Immature natural killer cell (primary cell): ENCODE data around the gene IFNAR2. TPM values are rescaled to one million over a fixed set of nuclear protein-coding genes. Genes with fewer than 3 reads are reported as not detected.
"Not testable (repeated sequence)": the region's sequence is repeated elsewhere in the genome, so short reads cannot be mapped to it uniquely, and the experiment has no call there.

Experiments used
- DNase-seq, 3 donors: peaks; one replicate each; pipeline ENCODE4 v3.0.0; 2022; ENCODE audit warnings: mixed read lengths in 1 of 3
- H3K27ac Mint-ChIP-seq, 6 donors: one replicate each; pipeline ENCODE4 v1.8.0; 2020; ENCODE audit warnings: mixed read lengths in 6 of 6, mild to moderate bottlenecking in 5 of 6, inconsistent platforms in 4 of 6, moderate library complexity in 3 of 6
- H3K27me3 Mint-ChIP-seq, 3 donors: one replicate each; pipeline ENCODE4 v1.8.0; 2020 to 2021; ENCODE audit warnings: low read depth in 3 of 3, mild to moderate bottlenecking in 3 of 3, mixed read lengths in 3 of 3, moderate library complexity in 3 of 3, inconsistent platforms in 1 of 3
- H3K36me3 Mint-ChIP-seq, 3 donors: one replicate each; pipeline ENCODE4 v1.8.0; 2020; ENCODE audit warnings: mixed read lengths in 3 of 3, inconsistent platforms in 2 of 3, mild to moderate bottlenecking in 2 of 3
- H3K4me1 Mint-ChIP-seq, 2 donors: one replicate each; pipeline ENCODE4 v1.8.0; 2020; ENCODE audit warnings: inconsistent platforms in 2 of 2, mild to moderate bottlenecking in 2 of 2, mixed read lengths in 2 of 2, moderate library complexity in 1 of 2
- H3K4me3 Mint-ChIP-seq, 5 donors: one replicate each; pipeline ENCODE4 v1.8.0; 2020; ENCODE audit warnings: mild to moderate bottlenecking in 5 of 5, mixed read lengths in 5 of 5, inconsistent platforms in 3 of 5, moderate library complexity in 3 of 5
- H3K9me3 Mint-ChIP-seq, 6 donors: one replicate each; pipeline ENCODE4 v1.8.0; 2020; ENCODE audit warnings: mild to moderate bottlenecking in 6 of 6, mixed read lengths in 6 of 6, inconsistent platforms in 4 of 6, moderate library complexity in 3 of 6
- polyA plus RNA-seq, 3 donors: library from polyadenylated mRNA; unstranded; fragments of 300-500 nt; fragmentation: Illumina TruSeq; gene quantifications; one replicate each; pipeline ENCODE4 v1.2.3, GENCODE V29; 2021

Gene IFNAR2
- polyA plus RNA-seq, 3 donors from 2014 or later = 76.8 to 111 (median 87.9) TPM

GRCh38 chr21:33239559-33240127 lies 9.9 kb downstream of the IFNAR2 start:
- H3K4me3 Mint-ChIP-seq = peak overlapping the region; percentile 64 to 86 (median 74)

GRCh38 chr21:33240404-33240803 lies 10.7 kb downstream of the IFNAR2 start:
- H3K27ac Mint-ChIP-seq = peak overlapping the region; percentile 77 to 93 (median 87)
- H3K4me1 Mint-ChIP-seq = peaks cover 93 to 94% of the 10 kb centered on the region in 2 donors
- H3K9me3 Mint-ChIP-seq = no peaks in the 10 kb centered on the region
- peak overlapping the region; percentile 43 to 73 (median 64) for H3K4me3 Mint-ChIP-seq
- DNase-seq = no peak
- peaks cover 17 to 27% (median 19%) of the 10 kb centered on the region in 3 donors for H3K36me3 Mint-ChIP-seq
- H3K27me3 Mint-ChIP-seq = peaks cover 0 to 5% (median 0%) of the 10 kb centered on the region in 3 donors

More at GRCh38 chr21:33239559-33240127, 9.9 kb downstream of the IFNAR2 start:
- DNase-seq, H3K9me3 Mint-ChIP-seq, H3K27me3 Mint-ChIP-seq: not testable (repeated sequence)
- peaks cover 11 to 21% (median 12%) of the 10 kb centered on the region in 3 donors for H3K36me3 Mint-ChIP-seq
- peaks cover 93 to 94% of the 10 kb centered on the region in 2 donors for H3K4me1 Mint-ChIP-seq
- H3K27ac Mint-ChIP-seq = peak overlapping the region; percentile 91 to 95 (median 93)

GRCh38 chr21:33241846-33242245 lies 12.1 kb downstream of the IFNAR2 start:
- Mint-ChIP-seq H3K36me3 (peaks cover 29 to 37% (median 30%) of the 10 kb centered on the region in 3 donors), H3K27ac (peak overlapping the region; percentile 86 to 91 (median 88)), H3K27me3 (peaks cover 0 to 5% (median 0%) of the 10 kb centered on the region in 3 donors), H3K9me3 (no peaks in the 10 kb centered on the region), H3K4me1 (peaks cover 90 to 94% of the 10 kb centered on the region in 2 donors), H3K4me3 (peak overlapping the region; percentile 27 to 72 (median 67))
- no peak for DNase-seq

- not testable (repeated sequence) for DNase-seq, H3K9me3 Mint-ChIP-seq, H3K27me3 Mint-ChIP-seq
- Mint-ChIP-seq H3K4me1 (peaks cover 89 to 94% of the 10 kb centered on the region in 2 donors), H3K36me3 (peaks cover 36 to 44% (median 38%) of the 10 kb centered on the region in 3 donors), H3K27ac (peak overlapping the region in 4 of 6 donors; percentile 32 to 95 (median 80)), H3K4me3 (peak overlapping the region in 2 of 5 donors; percentile 9 to 71)
Observed at GRCh38 chr21:33242846-33243245, 13.1 kb downstream of the IFNAR2 start.

GRCh38 chr21:33244082-33244778 lies 14.5 kb downstream of the IFNAR2 start:
- Mint-ChIP-seq H3K9me3 (no peaks in the 10 kb centered on the region), H3K36me3 (peaks cover 38 to 57% (median 41%) of the 10 kb centered on the region in 3 donors), H3K27ac (peak overlapping the region; percentile 77 to 95 (median 89)), H3K27me3 (peaks cover 0 to 2% (median 1%) of the 10 kb centered on the region in 3 donors), H3K4me3 (peak overlapping the region; percentile 63 to 83 (median 74)), H3K4me1 (peaks cover 84 to 94% of the 10 kb centered on the region in 2 donors)
- DNase-seq = peak in 1 of 3 donors; percentile 29

GRCh38 chr21:33244779-33245105 lies 15.0 kb downstream of the IFNAR2 start:
- H3K4me1 Mint-ChIP-seq = peaks cover 85 to 94% of the 10 kb centered on the region in 2 donors
- no peaks in the 10 kb centered on the region for H3K9me3 Mint-ChIP-seq
- H3K4me3 Mint-ChIP-seq = peak overlapping the region; percentile 63 to 83 (median 74)
- peaks cover 0 to 2% (median 1%) of the 10 kb centered on the region in 3 donors for H3K27me3 Mint-ChIP-seq
- peaks cover 42 to 61% (median 45%) of the 10 kb centered on the region in 3 donors for H3K36me3 Mint-ChIP-seq
- no peak for DNase-seq
- H3K27ac Mint-ChIP-seq = peak overlapping the region; percentile 77 to 95 (median 89)

GRCh38 chr21:33245289-33245918 lies 15.7 kb downstream of the IFNAR2 start:
- H3K27me3 Mint-ChIP-seq = peaks cover 0 to 2% (median 1%) of the 10 kb centered on the region in 3 donors
- no peaks in the 10 kb centered on the region for H3K9me3 Mint-ChIP-seq
- peak overlapping the region in 4 of 5 donors; percentile 63 to 83 (median 73) for H3K4me3 Mint-ChIP-seq
- H3K4me1 Mint-ChIP-seq = peaks cover 85 to 94% of the 10 kb centered on the region in 2 donors
- H3K36me3 Mint-ChIP-seq = peaks cover 43 to 66% (median 48%) of the 10 kb centered on the region in 3 donors
- peak overlapping the region; percentile 77 to 95 (median 89) for H3K27ac Mint-ChIP-seq
- DNase-seq = no peak

GRCh38 chr21:33246506-33246905 lies 16.8 kb downstream of the IFNAR2 start:
- no peak for DNase-seq
- H3K36me3 Mint-ChIP-seq = peaks cover 50 to 77% (median 58%) of the 10 kb centered on the region in 3 donors
- H3K27me3 Mint-ChIP-seq = peaks cover 0 to 2% (median 1%) of the 10 kb centered on the region in 3 donors
- peaks cover 74 to 94% of the 10 kb centered on the region in 2 donors for H3K4me1 Mint-ChIP-seq
- no peaks in the 10 kb centered on the region for H3K9me3 Mint-ChIP-seq
- H3K27ac Mint-ChIP-seq = peak overlapping the region in 5 of 6 donors; percentile 11 to 69 (median 44)
- H3K4me3 Mint-ChIP-seq = no peak overlapping the region

- peaks cover 0 to 2% (median 1%) of the 10 kb centered on the region in 3 donors for H3K27me3 Mint-ChIP-seq
Observed at GRCh38 chr21:33246963-33247362, 17.2 kb downstream of the IFNAR2 start.

GRCh38 chr21:33247599-33247998 lies 17.9 kb downstream of the IFNAR2 start:
- DNase-seq = no peak
- Mint-ChIP-seq H3K9me3 (no peaks in the 10 kb centered on the region), H3K4me1 (peaks cover 63 to 89% of the 10 kb centered on the region in 2 donors), H3K27me3 (peaks cover 0 to 2% (median 1%) of the 10 kb centered on the region in 3 donors), H3K4me3 (no peak overlapping the region), H3K27ac (peak overlapping the region; percentile 18 to 83 (median 62)), H3K36me3 (peaks cover 54 to 83% (median 63%) of the 10 kb centered on the region in 3 donors)

More at GRCh38 chr21:33246963-33247362, 17.2 kb downstream of the IFNAR2 start:
- H3K4me3 Mint-ChIP-seq = no peak overlapping the region
- H3K27ac Mint-ChIP-seq = peak overlapping the region in 5 of 6 donors; percentile 17 to 83 (median 64)
- DNase-seq = no peak
- H3K4me1 Mint-ChIP-seq = peaks cover 69 to 90% of the 10 kb centered on the region in 2 donors
- peaks cover 51 to 79% (median 59%) of the 10 kb centered on the region in 3 donors for H3K36me3 Mint-ChIP-seq
- H3K9me3 Mint-ChIP-seq = no peaks in the 10 kb centered on the region

- peaks cover 44 to 87% (median 63%) of the 10 kb centered on the region in 3 donors for H3K36me3 Mint-ChIP-seq
- peak in 1 of 3 donors; percentile 28 for DNase-seq
- peaks cover 47 to 85% of the 10 kb centered on the region in 2 donors for H3K4me1 Mint-ChIP-seq
- peak overlapping the region in 3 of 5 donors; percentile 53 to 64 (median 54) for H3K4me3 Mint-ChIP-seq
- peak overlapping the region; percentile 74 to 93 (median 90) for H3K27ac Mint-ChIP-seq
- H3K27me3 Mint-ChIP-seq = peaks cover 0 to 2% (median 1%) of the 10 kb centered on the region in 3 donors
- no peaks in the 10 kb centered on the region for H3K9me3 Mint-ChIP-seq
Observed at GRCh38 chr21:33249331-33250002, 19.7 kb downstream of the IFNAR2 start.

GRCh38 chr21:33251119-33251518 lies 21.4 kb downstream of the IFNAR2 start:
- peaks cover 42 to 88% (median 59%) of the 10 kb centered on the region in 3 donors for H3K36me3 Mint-ChIP-seq
- H3K4me1 Mint-ChIP-seq = peaks cover 36 to 84% of the 10 kb centered on the region in 2 donors
- DNase-seq = no peak
- no peak overlapping the region for H3K4me3 Mint-ChIP-seq
- peaks cover 0 to 2% (median 1%) of the 10 kb centered on the region in 3 donors for H3K27me3 Mint-ChIP-seq
- peak overlapping the region in 5 of 6 donors; percentile 11 to 89 (median 54) for H3K27ac Mint-ChIP-seq
- H3K9me3 Mint-ChIP-seq = no peaks in the 10 kb centered on the region

GRCh38 chr21:33253382-33253781 lies 23.6 kb downstream of the IFNAR2 start:
- DNase-seq, H3K27me3 Mint-ChIP-seq, H3K4me3 Mint-ChIP-seq, H3K9me3 Mint-ChIP-seq: not testable (repeated sequence)
- peaks cover 43 to 89% (median 64%) of the 10 kb centered on the region in 3 donors for H3K36me3 Mint-ChIP-seq
- peaks cover 32 to 82% of the 10 kb centered on the region in 2 donors for H3K4me1 Mint-ChIP-seq
- peak overlapping the region in 1 of 6 donors; percentile 51 for H3K27ac Mint-ChIP-seq
